Endothelial cell of umbilical vein (primary cell): Measurements from ENCODE around the gene KCTD19. TPM values are rescaled to one million over a fixed set of nuclear protein-coding genes. Genes with fewer than 3 reads are reported as not detected.

Experiments used
- BruUV-seq: library from RNA; stranded (reverse); fragments of 400-500 nt; replicated peaks from 2 replicates; lab custom pipeline; 2021; lab: Mats Ljungman, UMichigan
- CTCF ChIA-PET: fragments of 300-600, 350-600 bp; sonication (Branson Sonifier 250); formaldehyde crosslinking; loops from one replicate; lab custom pipeline; 2021; ENCODE audit warnings: antibody characterized with exemption, inconsistent platforms; lab: Charles Lee
- POLR2A ChIA-PET: fragments of 300-600, 350-600 bp; sonication (Branson Sonifier 250); formaldehyde crosslinking; loops from one replicate; lab custom pipeline; 2021; ENCODE audit warnings: antibody characterized with exemption, inconsistent platforms; lab: Charles Lee
- DNase-seq: peaks from one replicate; pipeline ENCODE4 v3.0.0-alpha.2; 2011; ENCODE audit warnings: low read depth, low spot score
- FAIRE-seq: peaks from 2 replicates; lab custom pipeline; 2011; peaks lifted over from hg19 to GRCh38; lab: Jason Lieb, UNC
- H2AFZ ChIP-seq: 2 replicates; pipeline ENCODE4 v1.6.0; 2012; ENCODE audit warnings: low read depth, low read length, control low read depth, inconsistent platforms
- H3K27ac ChIP-seq: 2 replicates; pipeline ENCODE4 v1.5.1; 2011; ENCODE audit warnings: low read depth, mild to moderate bottlenecking, control low read depth, low read length, moderate library complexity; ENCODE audit not compliant: insufficient read depth
- H3K27me3 ChIP-seq, 2 experiments: 2 replicates each; pipeline versions ENCODE4 v1.6.0 to v1.6.1; 2011; ENCODE audit warnings: low read length in 2 of 2, mixed read lengths in 1 of 2; ENCODE audit not compliant: control insufficient read depth in 2 of 2, insufficient read depth in 2 of 2
- H3K36me3 ChIP-seq, 2 experiments: 2 replicates in 1 of 2; 3 replicates in 1 of 2; pipeline ENCODE4 v1.5.1; 2011; ENCODE audit warnings: low read length in 2 of 2, mild to moderate bottlenecking in 1 of 2, moderate library complexity in 1 of 2; ENCODE audit not compliant: control insufficient read depth in 2 of 2, insufficient read depth in 2 of 2; ENCODE audit errors: extremely low read depth in 1 of 2
- H3K4me1 ChIP-seq: 3 replicates; pipeline ENCODE4 v1.5.1; 2011; ENCODE audit warnings: mild to moderate bottlenecking, low read length; ENCODE audit not compliant: control insufficient read depth, insufficient read depth; ENCODE audit errors: extremely low read depth
- H3K4me2 ChIP-seq: 2 replicates; pipeline ENCODE4 v1.6.1; 2011; ENCODE audit warnings: low read length, control low read depth, mixed read lengths; ENCODE audit not compliant: insufficient read depth
- H3K4me3 ChIP-seq, 3 experiments: fragments of 200-600 bp in 1 of 3; sonication (generic), shearing (Covaris generic) in 1 of 3; replicated peaks in 1 of 3; 2 replicates each; pipeline ENCODE4 v1.5.1; 2011 to 2016; ENCODE audit warnings: control low read depth in 3 of 3, low read length in 3 of 3, mild to moderate bottlenecking in 2 of 3, inconsistent platforms in 1 of 3, low read depth in 1 of 3, moderate library complexity in 1 of 3; ENCODE audit not compliant: insufficient read depth in 1 of 3
- H3K79me2 ChIP-seq: 2 replicates; pipeline ENCODE4 v1.6.0; 2012; ENCODE audit warnings: low read length, inconsistent platforms; ENCODE audit not compliant: control insufficient read depth, insufficient read depth
- H3K9ac ChIP-seq: replicated peaks from 2 replicates; pipeline ENCODE3; 2011; ENCODE audit warnings: low read length, control low read depth; ENCODE audit not compliant: insufficient read depth; ENCODE audit errors: extremely low read depth
- H3K9me1 ChIP-seq: replicated peaks from 3 replicates; pipeline ENCODE4 v1.6.0; 2011; ENCODE audit warnings: mild to moderate bottlenecking, low read length; ENCODE audit not compliant: control insufficient read depth, insufficient read depth; ENCODE audit errors: extremely low read depth
- H3K9me3 ChIP-seq: replicated peaks from 2 replicates; pipeline ENCODE4 v1.5.1; 2012; ENCODE audit warnings: low read length, inconsistent platforms; ENCODE audit not compliant: control insufficient read depth, insufficient read depth
- H4K20me1 ChIP-seq: replicated peaks from 2 replicates; pipeline ENCODE3; 2011; ENCODE audit warnings: mild to moderate bottlenecking, low read length; ENCODE audit not compliant: control insufficient read depth, insufficient read depth; ENCODE audit errors: extremely low read depth
- EZH2 ChIP-seq: IDR thresholded peaks from 2 replicates; pipeline ENCODE4 v1.6.1; 2012; ENCODE audit warnings: borderline replicate concordance, low read depth, mild to moderate bottlenecking, moderate library complexity, low read length, inconsistent platforms; ENCODE audit not compliant: severe bottlenecking
- FOS ChIP-seq: IDR thresholded peaks from 2 replicates; pipeline ENCODE4 v1.6.1; 2011; ENCODE audit warnings: mild to moderate bottlenecking, low read length, moderate library complexity, borderline replicate concordance; ENCODE audit not compliant: insufficient read depth
- GATA2 ChIP-seq: IDR thresholded peaks from 2 replicates; pipeline ENCODE4 v1.7.0; 2011; ENCODE audit warnings: low read depth, mild to moderate bottlenecking, moderate library complexity, mixed read lengths, low read length; ENCODE audit not compliant: insufficient read length, insufficient read depth
- JUN ChIP-seq: IDR thresholded peaks from 2 replicates; pipeline ENCODE4 v1.6.1; 2011; ENCODE audit warnings: borderline replicate concordance, low read depth; ENCODE audit not compliant: insufficient read length, insufficient read depth
- MYC ChIP-seq: IDR thresholded peaks from one replicate; pipeline ENCODE4 v1.6.1; 2011; ENCODE audit warnings: mild to moderate bottlenecking, low read depth, low read length
- POLR2A ChIP-seq: IDR thresholded peaks from 2 replicates; pipeline ENCODE4 v1.6.1; 2012; ENCODE audit warnings: low read depth, mild to moderate bottlenecking, control low read depth, low read length
- POLR2AphosphoS5 ChIP-seq: IDR thresholded peaks from 2 replicates; pipeline ENCODE4 v1.6.1; 2012; ENCODE audit warnings: low read depth, mild to moderate bottlenecking, control low read depth, low read length, moderate library complexity; ENCODE audit not compliant: insufficient read depth
- dilution Hi-C: fragments of 300-500 bp; cut with MboI; formaldehyde crosslinking; loops from one replicate; pipeline ENCODE4 v1.15.0; 2019; ENCODE audit warnings: low sequenced_read_pairs; ENCODE audit not compliant: extremely low pct_ligation_motif_present
- intact Hi-C: fragments of 100-400 bp; cut with micrococcal nuclease; formaldehyde crosslinking; loops from one replicate; pipeline ENCODE4 v1.10.0; 2022
- polyA plus RNA-seq, 4 experiments: library from polyadenylated mRNA; depleted of rRNA in 3 of 4; stranded (reverse) in 3 of 4; unstranded in 1 of 4; fragments of >200 nt; gene quantifications; 2 replicates each; pipeline versions ENCODE4 v1.2.1 to v1.2.3, GENCODE V29; 2011 to 2012; ENCODE audit warnings: missing spikeins in 1 of 4
- total RNA-seq: library from RNA; stranded (reverse); gene quantifications from 2 replicates; pipeline ENCODE4 v1.2.3, GENCODE V29; 2021
- TF ChIP-seq, protein P1 (sequence below), 2 donors: IDR thresholded peaks; 1 replicate in 1 of 2; 2 replicates in 1 of 2; pipeline ENCODE4 v1.5.1; 2011; ENCODE audit warnings: low read length in 2 of 2, mild to moderate bottlenecking in 2 of 2, moderate library complexity in 2 of 2, control low read depth in 1 of 2, inconsistent platforms in 1 of 2, low read depth in 1 of 2; ENCODE audit not compliant: insufficient read depth in 1 of 2; ENCODE audit errors: extremely low read depth in 1 of 2
- TF ChIP-seq, protein P2 (sequence below): IDR thresholded peaks from 2 replicates; pipeline ENCODE4 v1.6.1; 2011; ENCODE audit not compliant: insufficient read depth, insufficient read length

Gene KCTD19
- total and polyA plus RNA-seq, 2 donors (not counting 3 experiments of a cell fraction or from before 2014, with no cell fraction given): 0.21 to 0.44 TPM

DNA sequence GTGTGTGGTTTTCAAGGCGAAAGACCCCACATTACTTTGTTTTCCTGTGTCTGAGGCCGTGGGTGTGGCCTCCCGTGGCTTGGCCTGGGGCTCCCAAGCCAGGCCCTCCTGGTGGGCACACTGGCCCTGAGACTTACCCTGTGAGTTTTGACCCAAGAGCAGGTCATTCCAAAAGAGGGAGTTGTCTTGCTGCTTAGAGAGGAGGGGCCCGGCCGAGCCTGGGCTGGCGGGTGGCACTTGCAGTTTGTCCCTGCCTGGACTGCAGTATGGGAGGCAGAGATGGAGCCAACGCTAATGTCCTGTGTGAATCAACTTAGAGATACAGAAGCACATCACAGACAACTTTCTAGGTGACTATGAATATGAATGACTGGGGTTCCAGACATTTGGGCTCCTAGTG is 24.5 kb downstream of the KCTD19 start:
- Histone ChIP-seq H3K36me3 (no peaks in the 10 kb centered on the region), H3K27me3 (no peaks in the 10 kb centered on the region), H3K9ac (no peak overlapping the region), H3K9me1 (no peaks in the 10 kb centered on the region), H3K4me1 (no peaks in the 10 kb centered on the region), H3K9me3 (no peaks in the 10 kb centered on the region), H3K79me2 (no peaks in the 10 kb centered on the region), H3K4me2 (no peak overlapping the region), H3K4me3 (no peak overlapping the region), H3K27ac (no peak overlapping the region), H4K20me1 (no peaks in the 10 kb centered on the region), H2AFZ (no peak overlapping the region)
- no TSS peak for BruUV-seq
- dilution Hi-C loops: no loop called here
- DNase-seq (no peak), FAIRE-seq (no peak)
- intact Hi-C loops: no loop called here
- TF ChIP-seq POLR2A: no peak
- no peak for TF ChIP-seq GATA2
- no peak for TF ChIP-seq MYC
- TF ChIP-seq, protein P1, sequence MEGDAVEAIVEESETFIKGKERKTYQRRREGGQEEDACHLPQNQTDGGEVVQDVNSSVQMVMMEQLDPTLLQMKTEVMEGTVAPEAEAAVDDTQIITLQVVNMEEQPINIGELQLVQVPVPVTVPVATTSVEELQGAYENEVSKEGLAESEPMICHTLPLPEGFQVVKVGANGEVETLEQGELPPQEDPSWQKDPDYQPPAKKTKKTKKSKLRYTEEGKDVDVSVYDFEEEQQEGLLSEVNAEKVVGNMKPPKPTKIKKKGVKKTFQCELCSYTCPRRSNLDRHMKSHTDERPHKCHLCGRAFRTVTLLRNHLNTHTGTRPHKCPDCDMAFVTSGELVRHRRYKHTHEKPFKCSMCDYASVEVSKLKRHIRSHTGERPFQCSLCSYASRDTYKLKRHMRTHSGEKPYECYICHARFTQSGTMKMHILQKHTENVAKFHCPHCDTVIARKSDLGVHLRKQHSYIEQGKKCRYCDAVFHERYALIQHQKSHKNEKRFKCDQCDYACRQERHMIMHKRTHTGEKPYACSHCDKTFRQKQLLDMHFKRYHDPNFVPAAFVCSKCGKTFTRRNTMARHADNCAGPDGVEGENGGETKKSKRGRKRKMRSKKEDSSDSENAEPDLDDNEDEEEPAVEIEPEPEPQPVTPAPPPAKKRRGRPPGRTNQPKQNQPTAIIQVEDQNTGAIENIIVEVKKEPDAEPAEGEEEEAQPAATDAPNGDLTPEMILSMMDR (IDR thresholded peaks at IDR 0.05; ENCODE audit: extremely low read depth in 1 of 2, insufficient read depth in 1 of 2, low read depth in 1 of 2, low read length in 2 of 2): no peak
- no peak for TF ChIP-seq JUN
- no peak for TF ChIP-seq POLR2AphosphoS5
- TF ChIP-seq EZH2: no peak
- no peak for TF ChIP-seq FOS
- TF ChIP-seq, protein P2, sequence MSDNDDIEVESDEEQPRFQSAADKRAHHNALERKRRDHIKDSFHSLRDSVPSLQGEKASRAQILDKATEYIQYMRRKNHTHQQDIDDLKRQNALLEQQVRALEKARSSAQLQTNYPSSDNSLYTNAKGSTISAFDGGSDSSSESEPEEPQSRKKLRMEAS: no peak
- POLR2A ChIA-PET: no interaction called here
- CTCF ChIA-PET: interaction anchor here (2.1 kb wide), 1 partner anchor 98 kb away, joined by 6 read pairs; no protein-coding TSS in a partner anchor
